Stomach (tissue), 4 donors: ENCODE data around the gene TBC1D1.

ENCODE experiments used
- CTCF ChIP-seq, 7 experiments: fragments of 450-650 bp in 4 of 7; fragments of 200-600 bp in 3 of 7; sonication (generic) in 3 of 7; IDR thresholded peaks; one replicate each; pipeline ENCODE4 v1.5.1; 2016 to 2019; ENCODE audit warnings: antibody characterized with exemption in 7 of 7, control low read depth in 2 of 7, mild to moderate bottlenecking in 1 of 7
- EP300 ChIP-seq: sonication (generic); formaldehyde crosslinking; IDR thresholded peaks from one replicate; pipeline ENCODE4 v1.6.1; 2017; ENCODE audit warnings: antibody characterized with exemption
- POLR2A ChIP-seq, 4 donors: fragments of 450-650 bp; IDR thresholded peaks; one replicate each; pipeline ENCODE4 v1.6.1; 2016; ENCODE audit warnings: antibody characterized with exemption in 4 of 4, control low read depth in 2 of 4, mild to moderate bottlenecking in 1 of 4, moderate library complexity in 1 of 4
- POLR2AphosphoS5 ChIP-seq, 3 donors: sonication (generic); formaldehyde crosslinking; IDR thresholded peaks; one replicate each; pipeline ENCODE4 v1.6.1; 2016; ENCODE audit warnings: antibody characterized with exemption in 3 of 3

- TF ChIP-seq CTCF (IDR thresholded peaks at IDR 0.05) (no peak), POLR2AphosphoS5 (IDR thresholded peaks at IDR 0.05) (no peak), POLR2A (IDR thresholded peaks at IDR 0.05) (no peak), EP300 (no peak)
Measured at GRCh38 chr4:37892641-37893040, 1.8 kb downstream of the TBC1D1 start.
